HS-27A (cell line): Measurements from ENCODE around the gene DCUN1D1.
"Not testable (repeated sequence)": the region's sequence is repeated elsewhere in the genome, so short reads cannot be mapped to it uniquely, and the experiment has no call there.

Experiments
- DNase-seq: peaks from one replicate; pipeline ENCODE4 v3.0.0-alpha.2; 2012; ENCODE audit warnings: low read depth, missing footprints

DCUN1D1 gene

DNA sequence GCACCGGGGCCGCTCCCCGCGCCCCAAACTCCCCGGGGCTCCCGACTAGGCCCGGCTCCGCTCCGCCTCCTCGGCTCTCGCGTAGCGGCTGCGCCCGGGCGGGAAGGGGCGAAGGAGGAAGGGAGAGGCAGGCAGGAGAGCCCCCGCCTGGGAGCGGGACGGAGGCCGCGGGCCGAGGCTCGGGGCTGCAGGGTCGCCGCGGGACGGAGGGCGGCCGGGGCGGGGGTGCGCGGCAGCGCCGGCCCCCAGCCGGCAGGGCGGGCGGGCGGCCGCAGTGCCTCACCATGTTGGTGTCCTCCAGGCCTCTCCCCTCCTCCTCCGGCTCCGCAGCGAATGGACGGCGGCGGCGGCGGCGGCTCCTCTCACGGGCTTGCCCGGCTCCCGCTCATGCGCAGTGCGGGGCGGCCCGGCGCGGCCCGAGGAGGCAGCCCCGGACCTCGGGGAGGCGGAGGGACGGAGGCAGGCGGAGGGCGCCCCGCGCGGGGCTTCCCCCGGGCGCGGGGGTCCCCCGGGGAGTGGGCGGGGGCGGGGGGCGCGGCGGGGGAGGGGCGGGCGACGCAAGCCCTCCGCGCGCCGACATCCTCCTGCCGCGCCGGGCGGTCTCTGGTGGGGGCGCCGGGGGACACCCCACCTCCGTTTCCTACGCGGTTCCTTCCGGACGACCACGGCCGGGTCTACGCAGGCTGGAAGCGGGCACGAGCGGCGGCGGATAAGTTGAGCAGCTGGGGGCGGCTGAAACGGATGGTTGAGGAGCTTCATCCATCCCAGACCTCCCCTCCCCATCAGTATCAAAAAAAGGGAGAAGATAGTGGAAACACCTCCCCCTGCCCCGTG lies at the start of gene DCUN1D1:
DCUN1D1 (minus strand) TSS at position 335 of the 834 bp plus-strand sequence; CDS start at position 286, 49 bp downstream.
- DNase-seq: no peak

DNA sequence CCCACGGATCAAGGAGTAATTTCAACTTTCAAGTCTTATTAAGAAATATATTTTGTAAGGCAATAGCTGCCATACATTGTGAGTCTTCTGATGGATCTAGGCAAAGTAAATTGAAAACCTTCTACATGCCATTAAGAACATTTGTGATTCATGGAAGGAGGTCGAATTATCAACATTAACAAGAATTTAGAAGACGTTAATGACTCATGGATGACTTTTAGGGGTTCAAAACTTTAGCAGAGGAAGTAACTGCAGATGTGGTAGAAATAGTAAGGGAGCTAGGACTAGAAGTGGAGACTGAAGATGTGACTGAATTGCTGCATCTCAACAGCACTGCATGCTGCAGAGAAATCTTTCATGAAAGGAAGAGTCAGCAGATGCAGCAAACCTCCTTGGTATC lies 48.1 kb upstream of the DCUN1D1 start:
- DNase-seq: no peak

DNA sequence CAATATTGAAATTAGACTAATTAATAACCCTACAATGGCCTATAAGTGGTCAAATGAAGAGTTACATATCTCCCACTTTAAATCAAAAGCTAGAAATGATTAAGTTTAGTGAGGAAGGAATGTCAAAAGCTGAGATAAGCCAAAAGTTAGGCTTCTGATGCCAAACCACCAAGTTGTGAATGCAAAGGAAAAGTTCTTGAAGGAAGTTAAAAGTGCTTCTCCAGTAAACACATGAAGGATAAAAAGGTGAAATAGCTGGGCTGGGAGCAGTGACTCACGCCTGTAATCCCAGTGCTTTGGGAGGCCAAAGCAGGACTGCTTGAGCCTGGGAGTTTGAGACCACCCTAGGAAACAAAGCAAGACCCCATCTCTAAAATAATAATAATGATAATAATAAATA lies 46.9 kb upstream of the DCUN1D1 start:
- DNase-seq: no peak

DNA sequence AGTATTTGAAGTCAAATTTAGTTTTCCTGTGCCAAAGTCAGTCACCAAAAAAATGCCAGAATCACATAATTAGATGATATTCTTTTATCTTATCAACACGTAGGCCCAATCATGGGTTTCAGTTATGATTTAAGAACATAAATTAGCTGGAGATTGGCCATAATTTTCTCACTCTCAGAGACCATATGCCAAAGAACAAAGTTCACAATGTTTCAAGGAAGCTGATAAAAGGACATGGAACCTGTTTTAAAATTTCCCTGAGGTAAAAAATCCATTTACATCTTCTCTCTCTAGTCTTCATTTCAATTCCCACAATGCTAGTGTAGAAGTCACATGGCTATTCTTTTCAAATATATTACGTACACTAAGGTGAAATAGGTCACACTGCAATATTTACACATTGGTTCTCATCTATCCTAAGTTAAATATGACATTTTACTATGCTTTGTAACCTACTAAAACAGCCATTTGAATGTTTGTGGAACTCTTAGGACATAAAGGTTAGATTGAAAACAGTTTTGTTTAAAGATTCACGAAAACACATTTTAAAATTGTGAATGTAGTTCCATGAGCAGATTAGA lies 42.7 kb upstream of the DCUN1D1 start:
- no peak for DNase-seq

DNA sequence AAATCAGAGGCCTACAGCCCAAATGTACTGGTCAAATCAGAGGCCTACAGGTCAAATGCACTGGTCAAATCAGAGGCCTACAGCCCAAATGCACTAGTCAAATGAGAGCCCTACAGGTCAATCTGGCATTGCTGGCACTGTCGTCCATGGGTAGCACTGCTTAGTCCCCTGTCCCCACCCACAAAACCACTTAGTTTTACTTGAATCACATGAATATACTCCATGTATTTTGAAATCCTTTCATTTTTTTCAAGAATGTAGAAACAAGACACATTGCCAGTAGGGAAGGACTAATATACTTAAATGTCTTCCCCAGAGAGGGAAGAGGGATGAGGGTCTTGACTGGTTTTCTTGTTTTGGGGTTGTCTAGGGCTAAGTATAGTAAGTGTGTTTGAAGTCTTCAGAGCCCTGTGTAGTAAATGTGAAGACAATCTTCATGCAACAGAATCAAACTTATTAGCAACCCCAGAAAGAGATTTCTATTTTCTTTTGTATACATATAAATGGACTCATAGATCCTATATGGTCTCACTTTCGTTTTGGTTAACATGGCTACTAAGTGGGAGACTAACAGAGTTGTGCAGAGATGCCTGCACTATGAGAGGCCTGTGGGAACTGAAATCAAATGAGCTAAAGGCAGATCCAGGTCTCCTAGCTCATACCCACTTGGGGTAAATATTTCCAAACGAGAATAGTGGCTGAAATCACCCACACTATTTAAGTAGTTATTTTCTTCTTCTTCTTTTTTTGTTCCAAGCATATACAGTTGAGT lies 38.3 kb upstream of the DCUN1D1 start:
- no peak for DNase-seq

DNA sequence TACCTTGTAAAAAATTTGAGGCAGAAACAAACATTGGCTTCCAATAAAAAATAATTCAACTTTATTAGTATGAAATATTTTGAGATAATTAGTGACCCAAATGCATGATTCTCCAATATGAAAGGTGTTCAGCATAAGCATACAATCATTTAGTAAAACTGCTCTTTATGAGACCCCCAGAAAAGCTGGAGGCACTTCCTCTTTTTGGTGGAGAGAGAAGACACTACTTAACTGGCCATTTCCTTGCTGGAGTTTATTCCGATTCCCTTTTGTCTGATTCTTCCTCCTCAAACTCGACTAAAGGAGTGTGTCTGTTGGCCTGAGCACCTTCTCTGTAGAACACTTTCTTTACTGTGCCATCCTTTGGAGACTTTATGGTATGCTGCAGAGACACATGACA lies 34.8 kb upstream of the DCUN1D1 start:
- no peak for DNase-seq

DNA sequence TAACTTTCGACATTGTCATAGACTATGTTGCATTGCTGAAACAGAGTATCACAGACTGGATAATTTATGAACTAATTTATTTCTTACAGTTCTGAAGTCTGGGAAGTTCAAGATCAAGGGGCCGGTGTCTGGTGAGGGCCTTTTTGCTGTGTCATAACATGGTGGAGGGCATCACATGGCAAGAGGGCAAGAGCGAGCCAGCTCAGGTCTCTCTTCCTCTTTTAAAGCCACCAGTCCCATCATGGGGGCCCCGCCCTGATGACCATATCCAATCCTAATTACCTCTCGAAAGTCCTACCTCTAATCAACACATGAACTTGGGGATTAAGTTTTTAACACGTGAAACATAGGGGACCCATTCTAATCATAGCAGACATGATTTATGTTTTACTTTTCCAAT lies 33.5 kb upstream of the DCUN1D1 start:
- no peak for DNase-seq

DNA sequence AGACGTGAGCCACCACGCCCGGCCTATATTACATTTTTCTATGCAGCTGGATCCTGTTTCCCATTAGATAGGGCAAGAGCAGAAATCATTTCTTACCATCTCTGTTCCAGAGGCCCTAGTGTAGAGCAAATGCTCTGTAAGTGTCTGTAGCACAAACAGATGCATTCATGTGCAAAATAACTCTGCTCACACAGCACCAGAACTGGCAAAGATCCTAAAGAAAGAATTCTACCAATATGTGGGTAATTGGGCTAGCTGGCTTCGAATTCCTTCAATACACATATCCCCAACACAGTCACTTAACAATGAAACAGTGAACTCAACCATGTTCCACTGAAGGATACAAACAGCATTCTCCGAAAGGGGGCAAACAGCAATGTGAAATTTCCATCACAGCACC lies 32.7 kb upstream of the DCUN1D1 start:
- no peak for DNase-seq

DNA sequence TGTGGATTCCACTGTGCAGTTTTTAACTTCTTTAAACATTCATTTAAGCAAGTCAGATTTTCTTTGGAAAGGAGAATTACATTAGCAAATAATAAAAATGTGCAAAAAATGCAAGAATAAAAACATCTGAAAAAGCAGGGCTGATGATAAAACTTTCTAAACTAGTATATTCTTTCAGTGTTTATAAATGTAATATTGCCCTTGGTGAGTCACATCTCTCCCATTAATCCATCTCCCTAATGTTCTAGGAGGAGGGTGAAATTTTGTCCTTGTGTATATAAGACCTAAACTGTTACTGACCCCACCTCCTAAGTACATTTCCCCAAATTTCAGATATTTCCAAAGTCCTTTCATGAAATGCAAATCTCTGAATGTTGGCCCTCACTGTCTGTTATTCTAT lies 28.5 kb upstream of the DCUN1D1 start:
- DNase-seq: no peak

DNA sequence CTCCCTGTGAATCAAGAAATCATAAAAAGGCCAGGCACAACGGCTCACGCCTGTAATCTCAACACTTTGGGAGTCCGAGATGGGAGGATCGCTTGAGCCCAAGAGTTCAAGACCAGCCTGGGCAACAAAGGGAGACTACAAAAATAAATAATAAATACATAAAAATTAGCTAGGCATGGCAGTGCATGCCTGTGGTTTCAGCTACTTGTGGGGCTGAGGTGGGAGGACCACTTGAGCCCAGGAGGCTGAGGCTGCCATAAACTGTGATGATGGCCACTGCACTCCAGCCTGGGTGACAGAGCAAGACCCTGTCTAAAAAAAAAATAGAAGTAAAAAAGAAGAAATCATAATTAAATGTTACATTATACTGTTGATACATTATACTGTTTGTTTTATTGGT lies 28.0 kb upstream of the DCUN1D1 start:
- DNase-seq: no peak

DNA sequence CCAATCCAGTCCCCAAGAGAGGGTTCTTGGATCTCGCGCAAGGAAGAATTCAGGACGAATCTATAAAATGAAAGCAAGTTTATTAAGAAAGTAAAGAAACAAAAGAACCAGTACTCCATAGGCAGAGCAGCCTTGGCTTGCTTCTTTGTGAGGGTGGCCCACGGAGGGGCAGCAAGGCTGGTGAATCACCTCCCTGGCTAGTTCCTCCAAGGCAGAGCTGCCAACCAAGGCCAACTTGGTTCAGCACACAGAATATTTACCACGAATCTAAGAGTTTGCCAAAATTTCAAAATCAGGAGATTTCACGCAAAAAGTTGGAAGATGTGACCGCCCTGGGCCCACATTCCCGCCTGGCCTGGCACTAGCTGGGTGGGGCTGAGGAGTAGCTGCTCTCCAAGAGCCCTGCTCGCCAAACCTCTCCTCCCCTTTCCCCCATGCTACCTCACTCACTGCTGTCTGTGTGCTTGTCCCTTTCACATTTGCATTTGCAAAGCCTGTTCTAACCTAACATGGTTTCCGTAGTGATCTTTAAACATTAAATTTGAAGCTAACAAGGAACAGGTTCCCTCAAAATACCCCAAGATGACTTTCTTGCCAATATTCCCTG lies 26.2 kb upstream of the DCUN1D1 start:
- DNase-seq: no peak

DNA sequence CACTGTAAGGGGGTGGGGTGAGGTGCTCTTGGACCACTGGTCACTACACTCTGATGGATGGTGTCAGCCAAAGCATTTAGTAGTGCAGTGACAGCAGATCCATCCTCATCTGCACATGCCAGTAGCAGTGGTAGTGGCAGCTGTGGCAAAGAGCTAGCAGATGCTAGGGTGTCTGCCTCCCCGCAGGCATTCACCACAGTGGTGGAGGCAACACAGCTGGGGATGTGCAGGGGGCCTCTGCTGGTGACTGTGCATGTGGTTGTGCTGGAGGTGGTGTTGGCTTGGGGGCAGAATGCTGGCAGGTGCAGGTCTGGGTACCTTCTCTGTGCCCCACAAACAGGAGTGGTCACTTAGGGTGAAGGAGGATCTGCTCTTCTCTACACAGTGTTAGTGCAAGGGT lies 19.4 kb upstream of the DCUN1D1 start:
- DNase-seq: no peak

DNA sequence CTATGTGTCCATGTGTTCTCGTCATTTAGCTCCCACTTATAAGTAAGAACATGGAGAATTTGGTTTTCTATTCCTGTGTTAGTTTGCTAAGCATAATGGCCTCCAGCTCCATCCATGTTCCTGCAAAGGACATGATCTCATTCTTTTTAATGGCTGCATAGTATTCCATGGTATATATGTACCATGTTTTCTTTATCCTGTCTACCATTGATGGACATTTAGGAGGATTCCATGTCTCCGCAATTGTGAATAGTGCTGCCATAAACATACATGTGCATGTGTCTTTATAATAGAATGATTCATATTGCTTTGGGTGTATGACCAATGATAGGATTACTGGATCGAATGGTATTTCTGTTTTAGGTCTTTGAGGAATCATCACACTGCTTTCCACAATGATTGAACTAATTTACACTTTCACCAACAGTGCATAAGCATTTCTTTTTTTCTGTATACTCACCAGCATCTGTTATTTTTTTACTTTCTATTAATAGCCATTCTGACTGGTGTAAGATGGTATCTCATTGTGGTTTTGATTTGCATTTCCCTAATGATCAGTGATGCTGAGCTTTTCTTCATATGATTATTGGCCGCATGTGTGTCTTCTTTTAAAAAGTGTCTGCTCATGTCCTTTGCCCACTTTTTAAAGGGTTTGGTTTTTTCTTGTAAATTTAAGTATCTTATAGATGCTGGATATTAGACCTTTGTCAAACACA lies 13.3 kb upstream of the DCUN1D1 start:
- DNase-seq: not testable (repeated sequence)

DNA sequence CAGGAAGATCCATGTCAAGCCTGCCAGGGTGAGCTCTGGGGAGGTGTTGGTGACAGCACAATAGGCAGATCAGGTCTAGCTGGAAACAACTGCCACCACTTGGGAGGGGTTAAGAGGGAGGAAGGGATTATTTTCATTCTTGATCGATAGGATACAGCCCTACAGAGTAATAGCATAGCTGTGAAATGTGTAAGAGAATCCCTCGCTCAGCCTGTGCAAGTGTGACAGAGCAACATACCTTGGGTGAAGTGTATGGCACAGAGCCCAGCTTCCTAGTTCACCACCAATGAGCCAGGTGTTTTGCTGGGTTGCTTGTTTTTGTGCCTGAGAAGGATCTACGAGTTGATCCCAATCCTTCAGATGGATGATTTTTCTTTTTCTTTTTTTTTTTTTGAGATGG lies 9.2 kb upstream of the DCUN1D1 start:
- no peak for DNase-seq

DNA sequence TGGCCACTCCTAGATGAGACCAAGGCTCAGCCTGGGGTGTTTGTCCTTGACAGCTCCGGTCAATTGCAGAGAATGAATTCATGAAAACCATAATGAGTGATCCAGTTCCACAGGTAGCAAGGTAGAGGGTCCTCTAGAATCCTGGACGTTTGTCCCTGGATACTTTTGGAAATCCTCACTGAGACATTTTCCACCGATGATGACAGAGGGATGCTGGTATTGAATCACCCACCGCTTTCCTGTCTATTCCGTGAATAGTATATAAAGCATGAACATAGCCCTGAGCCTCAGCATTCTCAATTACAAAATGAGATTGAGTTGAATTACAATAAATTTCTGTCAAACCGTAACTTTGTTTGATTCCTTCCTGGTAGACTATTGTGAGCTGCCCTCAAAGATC lies 5.7 kb upstream of the DCUN1D1 start:
- no peak for DNase-seq

DNA sequence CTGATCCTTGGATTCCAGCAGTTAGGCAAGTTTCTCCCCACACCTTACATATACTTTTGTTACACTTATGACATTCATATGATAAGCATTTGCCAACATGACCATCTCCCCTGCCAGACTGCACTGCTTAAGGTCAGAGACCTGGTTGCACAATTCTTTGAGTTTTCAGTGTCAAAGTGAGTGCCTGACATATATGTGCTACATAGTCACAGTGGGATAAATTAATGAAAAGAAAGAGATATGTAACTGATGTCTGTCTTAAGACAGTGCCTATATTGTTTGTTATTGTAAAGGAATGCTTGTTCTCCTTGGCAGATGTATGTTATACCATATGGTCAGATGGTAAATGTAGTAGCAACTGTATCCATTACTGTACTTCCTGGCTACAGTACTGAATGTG lies 3.5 kb upstream of the DCUN1D1 start:
- no peak for DNase-seq

DNA sequence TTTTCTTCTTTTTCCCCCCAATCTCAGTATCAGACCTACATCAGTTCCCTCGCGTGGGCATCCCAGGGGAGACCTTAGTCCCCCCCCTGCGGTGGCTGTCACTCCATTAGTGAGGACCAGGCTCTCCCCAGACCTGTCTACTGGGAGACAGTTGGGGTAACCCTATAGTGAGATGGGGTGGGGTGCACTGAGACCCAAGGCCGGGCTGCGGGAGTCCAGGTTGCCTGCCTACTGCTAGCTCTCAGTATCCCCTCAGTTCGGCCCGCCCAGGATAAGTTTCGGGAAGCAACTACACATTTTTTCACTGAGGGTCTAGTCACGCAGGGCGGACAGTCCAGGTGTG lies 671 bp upstream of the DCUN1D1 start:
- no peak for DNase-seq

DNA sequence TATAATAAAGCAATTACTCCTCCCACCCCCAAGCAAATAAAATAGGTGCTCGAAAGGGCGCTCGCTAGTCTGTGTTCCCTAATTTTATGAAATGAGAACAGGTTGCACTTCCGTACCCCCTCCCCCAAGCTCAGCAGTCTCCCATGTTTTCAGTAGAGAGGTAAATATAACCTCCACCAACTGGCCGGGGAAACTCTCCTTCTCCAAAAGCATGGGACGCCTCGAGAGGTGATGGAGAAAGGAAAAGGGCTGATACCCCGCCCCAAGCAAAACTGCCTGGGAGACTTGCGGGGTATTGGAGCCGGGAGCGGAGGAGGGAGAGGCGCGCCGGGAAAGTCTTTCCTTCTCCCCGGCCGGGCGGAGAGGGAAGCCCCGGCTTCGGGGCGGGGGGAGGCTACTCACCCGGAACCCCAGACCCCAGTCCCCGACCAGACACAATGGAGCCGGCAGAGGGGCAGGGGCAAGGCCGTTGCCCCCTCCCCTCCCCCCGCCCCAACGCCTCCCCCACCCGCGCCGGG lies 605 bp downstream of the DCUN1D1 start:
- DNase-seq: no peak

DNA sequence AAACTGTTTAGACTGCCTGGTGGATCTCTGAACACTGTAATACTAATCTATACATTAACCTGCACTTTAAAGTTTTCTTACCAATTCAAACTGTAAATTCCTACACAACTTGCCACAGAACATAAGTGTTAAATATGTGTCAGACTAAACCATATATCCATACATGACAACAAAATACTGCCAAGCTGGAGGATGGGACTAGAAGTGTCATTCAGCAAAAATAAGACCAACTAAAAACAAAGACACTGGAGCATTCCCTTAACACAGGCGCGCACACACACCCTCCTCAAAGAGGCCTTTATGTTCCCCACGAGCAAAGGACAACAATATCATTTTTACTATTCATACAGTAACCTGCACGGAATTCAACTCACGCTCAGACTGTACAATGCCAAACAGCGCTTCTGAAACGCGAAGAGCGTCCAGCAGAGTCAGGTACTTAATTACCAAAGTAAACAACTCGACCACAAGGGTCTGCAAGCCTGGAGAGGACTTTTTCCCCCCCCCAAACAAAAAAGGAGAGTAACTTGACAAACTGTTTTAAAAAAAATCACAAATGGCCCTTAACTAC lies 1.1 kb downstream of the DCUN1D1 start:
- DNase-seq: no peak

DNA sequence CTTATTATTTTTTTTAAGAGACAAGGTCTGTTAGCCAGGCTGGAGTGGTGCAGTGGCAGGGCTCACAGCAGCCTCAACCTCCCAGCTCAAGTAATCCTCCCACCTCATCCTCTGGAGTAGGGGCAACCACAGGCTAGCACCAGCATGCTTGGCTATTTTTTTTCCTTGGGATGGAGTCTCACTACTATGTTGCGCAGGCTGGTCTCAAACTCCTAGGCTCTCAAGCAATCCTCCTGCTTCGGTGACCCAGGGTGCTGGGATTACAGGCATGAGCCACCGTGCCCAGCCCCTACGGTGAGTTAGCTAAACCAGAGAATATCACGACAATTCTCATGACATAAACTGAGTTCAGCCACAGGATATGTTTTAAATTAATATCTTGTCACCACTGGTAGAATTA lies 2.0 kb downstream of the DCUN1D1 start:
- no peak for DNase-seq

DNA sequence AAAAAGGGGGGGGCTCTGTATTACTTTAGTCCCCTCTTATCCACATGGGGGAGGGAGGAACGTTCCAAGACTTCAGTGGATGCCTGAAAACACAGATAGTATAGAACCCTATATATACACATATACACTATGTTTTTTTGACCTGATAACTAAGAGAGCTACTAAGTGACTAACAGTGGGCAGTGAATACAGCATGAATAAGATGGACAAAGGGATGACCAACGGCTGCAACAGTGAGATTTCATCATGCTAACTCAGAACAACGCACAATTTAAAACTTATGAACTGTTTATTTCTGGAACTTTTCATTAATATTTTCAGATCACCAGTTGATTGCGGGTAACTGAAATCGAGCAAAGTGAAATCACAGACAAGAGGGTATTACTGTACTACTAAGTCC lies 7.3 kb downstream of the DCUN1D1 start:
- no peak for DNase-seq

DNA sequence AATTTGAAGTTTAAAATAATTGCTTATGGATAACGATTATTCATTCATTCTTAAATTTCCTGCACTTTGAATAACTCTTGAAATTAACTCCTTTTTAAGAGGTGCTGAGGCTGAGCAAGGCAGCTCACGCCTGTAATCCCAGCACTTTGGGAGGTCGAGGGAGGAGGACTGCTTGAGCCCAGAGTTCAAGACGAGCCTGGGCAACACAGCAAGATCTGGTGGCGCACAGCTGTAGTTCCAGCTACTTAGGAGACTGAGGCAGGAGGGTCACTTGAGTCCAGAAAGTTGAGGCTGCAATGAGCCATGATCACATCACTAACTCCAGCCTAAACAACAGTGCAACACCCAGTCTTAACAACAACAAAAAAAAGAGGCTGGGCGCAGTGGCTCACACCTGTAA lies 8.0 kb downstream of the DCUN1D1 start:
- no peak for DNase-seq
